ENCODE measurements around the gene GMDS.

Gene GMDS

GRCh38 chr6:2099870-2100269 is 145.5 kb downstream of the GMDS start:
- DNase-seq (ENCODE audit: low read depth) = no peak

- DNase-seq (ENCODE audit: low read depth) = no peak
Observed at GRCh38 chr6:2097464-2097863, 147.9 kb downstream of the GMDS start.

GRCh38 chr6:2094642-2095041 is 150.8 kb downstream of the GMDS start:
- DNase-seq (ENCODE audit: low read depth) = no peak

GRCh38 chr6:2086326-2086965 is 159.0 kb downstream of the GMDS start:
- DNase-seq (ENCODE audit: low read depth) = no peak

- no peak for DNase-seq (ENCODE audit: low read depth)
Observed at GRCh38 chr6:2085657-2086056, 159.7 kb downstream of the GMDS start.

GRCh38 chr6:2081155-2082138 is 164.0 kb downstream of the GMDS start:
- DNase-seq (ENCODE audit: low read depth) = no peak

- no peak for DNase-seq (ENCODE audit: low read depth)
Observed at GRCh38 chr6:2078888-2079287, 166.5 kb downstream of the GMDS start.

- no peak for DNase-seq (ENCODE audit: low read depth)
Observed at GRCh38 chr6:2077826-2078225, 167.6 kb downstream of the GMDS start.

- no peak for DNase-seq (ENCODE audit: low read depth)
Observed at GRCh38 chr6:2073476-2073875, 171.9 kb downstream of the GMDS start.

- no peak for DNase-seq (ENCODE audit: low read depth)
Observed at GRCh38 chr6:2072453-2072852, 173.0 kb downstream of the GMDS start.

- no peak for DNase-seq (ENCODE audit: low read depth)
Observed at GRCh38 chr6:2063547-2063946, 181.9 kb downstream of the GMDS start.

- no peak for DNase-seq (ENCODE audit: low read depth)
Observed at GRCh38 chr6:2061880-2062279, 183.5 kb downstream of the GMDS start.

- DNase-seq (ENCODE audit: low read depth) = no peak
Observed at GRCh38 chr6:2055911-2056310, 189.5 kb downstream of the GMDS start.

- DNase-seq (ENCODE audit: low read depth) = no peak
Observed at GRCh38 chr6:2055143-2055542, 190.3 kb downstream of the GMDS start.

- no peak for DNase-seq (ENCODE audit: low read depth)
Observed at GRCh38 chr6:2054516-2055067, 190.8 kb downstream of the GMDS start.

- no peak for DNase-seq (ENCODE audit: low read depth)
Observed at GRCh38 chr6:2053691-2054090, 191.7 kb downstream of the GMDS start.

- DNase-seq (ENCODE audit: low read depth) = no peak
Observed at GRCh38 chr6:2047855-2048254, 197.6 kb downstream of the GMDS start.

GRCh38 chr6:2044192-2044591 is 201.2 kb downstream of the GMDS start:
- DNase-seq (ENCODE audit: low read depth) = no peak

- DNase-seq (ENCODE audit: low read depth) = no peak
Observed at GRCh38 chr6:2042956-2043648, 202.3 kb downstream of the GMDS start.

GRCh38 chr6:2038092-2038491 is 207.3 kb downstream of the GMDS start:
- no peak for DNase-seq (ENCODE audit: low read depth)

- no peak for DNase-seq (ENCODE audit: low read depth)
Observed at GRCh38 chr6:2037237-2037926, 208.0 kb downstream of the GMDS start.

- DNase-seq (ENCODE audit: low read depth) = no peak
Observed at GRCh38 chr6:2036710-2037023, 208.7 kb downstream of the GMDS start.

All from stimulated activated CD4-positive, alpha-beta T cell treated with anti-CD3 and anti-CD28 coated beads, Interleukin-2, amount 100 ng/mL, for 4 hours (primary cell).